Left hindlimb (tissue), 1 donor: ENCODE results near the gene NCOA3.
"Not testable (repeated sequence)": the region's sequence is repeated elsewhere in the genome, so short reads cannot be mapped to it uniquely, and the experiment has no call there.

Experiments used
- DNase-seq: peaks from one replicate; pipeline ENCODE4 v3.0.0-alpha.2; 2018

NCOA3 gene

DNA sequence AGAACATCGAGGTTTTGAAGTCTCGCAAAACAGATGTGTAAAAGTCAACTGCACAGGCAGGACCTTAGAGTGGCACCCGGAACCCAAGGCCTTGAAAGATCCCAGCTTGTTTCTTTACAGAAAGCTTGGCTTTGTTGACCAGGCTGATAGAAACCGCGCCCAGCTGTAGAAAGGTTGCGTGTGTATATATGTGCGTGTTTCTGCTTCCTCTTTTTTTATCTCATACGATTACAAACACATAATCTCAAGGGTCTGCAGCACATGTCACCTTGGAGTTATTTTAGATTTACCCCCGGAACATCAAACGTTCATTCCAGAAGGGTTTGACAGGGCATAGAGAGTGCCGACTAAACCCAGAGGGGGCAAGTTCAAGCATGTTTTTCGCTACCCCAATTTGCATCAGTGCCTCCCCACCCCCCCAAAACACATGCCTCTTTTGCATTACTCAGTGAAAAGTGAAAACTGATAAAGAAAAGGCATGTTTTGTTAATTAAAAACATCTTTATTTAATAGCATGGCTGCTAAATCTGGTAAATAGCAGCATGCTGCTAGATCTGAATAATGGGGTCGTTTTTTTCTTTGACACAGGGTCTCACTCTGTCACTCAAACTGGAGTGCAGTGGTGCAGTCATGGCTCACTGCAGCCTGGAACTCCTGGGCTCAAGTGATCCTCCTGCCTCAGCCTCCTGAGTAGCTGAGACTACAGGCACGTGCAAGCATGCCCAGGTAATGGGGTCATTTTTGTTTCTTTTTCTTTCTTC, 33.2 kb upstream of the NCOA3 start:
- DNase-seq: no peak

DNA sequence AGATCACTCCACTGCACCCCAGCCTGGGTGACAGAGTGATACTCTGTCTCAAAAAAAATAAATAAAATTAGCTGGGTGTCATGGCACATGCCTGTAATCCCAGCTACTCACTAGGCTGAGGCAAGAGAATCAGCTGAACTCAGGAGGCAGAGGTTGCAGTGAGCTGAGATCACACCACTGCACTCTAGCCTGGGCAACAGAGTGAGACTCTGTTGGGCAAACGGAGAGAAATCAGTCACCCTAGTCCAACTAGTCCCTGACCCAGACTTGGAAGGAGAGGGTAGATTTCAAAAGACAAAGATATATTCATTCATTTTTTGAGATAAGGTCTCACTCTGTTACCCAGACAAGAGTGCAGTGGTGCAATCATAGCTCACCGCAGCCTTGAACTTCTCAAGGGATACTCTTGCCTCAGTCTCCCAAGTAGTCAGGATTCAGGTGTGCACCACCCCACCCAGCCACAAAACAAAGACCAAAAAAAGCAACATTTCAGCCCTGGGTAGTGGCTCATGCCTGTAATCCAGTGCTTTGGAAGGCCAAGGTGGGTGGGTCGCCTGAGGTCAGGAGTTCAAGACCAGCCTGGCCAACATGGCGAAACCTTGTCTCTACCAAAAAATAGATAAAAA, 26.2 kb upstream of the NCOA3 start:
- DNase-seq: no peak

DNA sequence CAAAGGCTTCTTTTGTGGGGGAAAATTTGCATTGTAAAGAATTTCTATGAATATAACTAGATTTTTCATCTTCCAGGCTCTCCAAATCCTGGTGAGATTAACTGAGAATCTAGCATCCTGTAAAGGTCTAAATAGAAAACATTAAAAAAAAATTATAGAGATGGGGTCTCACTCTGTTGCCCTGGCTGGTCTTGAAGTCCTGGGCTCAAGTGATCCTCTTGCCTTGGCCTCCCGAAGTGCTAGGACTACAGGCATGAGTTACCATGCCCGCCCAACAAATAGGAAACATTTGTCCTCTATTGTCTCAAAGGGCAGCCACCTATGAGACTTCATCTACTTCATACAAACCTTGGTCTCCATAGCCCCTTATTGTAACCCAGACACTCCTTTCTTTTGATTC, 25.2 kb upstream of the NCOA3 start:
- no peak for DNase-seq

DNA sequence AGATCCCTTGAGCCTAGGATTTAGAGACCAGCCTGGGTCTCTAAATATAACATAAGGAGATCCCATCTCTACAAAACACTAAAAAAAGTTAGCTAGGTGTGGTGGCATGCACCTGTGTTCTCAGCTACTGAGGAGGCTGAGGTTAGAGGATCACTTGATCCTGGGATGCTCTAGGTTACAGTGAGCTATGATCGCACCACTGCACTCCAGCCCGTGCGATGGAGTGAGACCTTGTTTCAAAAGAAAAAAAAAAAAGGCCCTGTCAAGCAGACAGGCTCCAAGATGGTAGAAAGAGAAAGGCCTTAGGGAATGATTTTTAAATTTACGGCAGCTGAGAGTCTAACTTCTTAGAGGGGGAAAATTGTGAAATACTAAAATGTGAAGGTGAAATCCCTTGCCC, 22.6 kb upstream of the NCOA3 start:
- DNase-seq: no peak

DNA sequence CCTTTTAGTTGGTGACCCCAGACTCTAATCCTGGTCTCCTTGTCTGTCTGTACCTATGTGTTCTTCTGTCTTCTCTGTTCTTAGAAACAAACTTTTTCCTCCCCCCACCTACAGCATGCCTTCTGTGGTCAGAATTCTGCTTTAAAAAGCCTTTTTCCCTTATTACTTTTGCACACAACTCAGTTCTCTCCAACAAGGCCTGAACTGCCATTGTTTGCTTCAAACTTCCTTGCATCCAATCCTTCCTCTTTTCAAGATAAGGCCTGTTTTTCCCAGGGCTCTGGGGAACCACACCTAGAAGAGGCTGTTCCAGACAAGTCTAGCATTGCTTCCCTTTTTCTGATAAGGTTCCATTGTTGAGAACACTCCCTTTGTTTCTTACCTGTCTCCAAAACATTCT, 22.2 kb upstream of the NCOA3 start:
- no peak for DNase-seq

DNA sequence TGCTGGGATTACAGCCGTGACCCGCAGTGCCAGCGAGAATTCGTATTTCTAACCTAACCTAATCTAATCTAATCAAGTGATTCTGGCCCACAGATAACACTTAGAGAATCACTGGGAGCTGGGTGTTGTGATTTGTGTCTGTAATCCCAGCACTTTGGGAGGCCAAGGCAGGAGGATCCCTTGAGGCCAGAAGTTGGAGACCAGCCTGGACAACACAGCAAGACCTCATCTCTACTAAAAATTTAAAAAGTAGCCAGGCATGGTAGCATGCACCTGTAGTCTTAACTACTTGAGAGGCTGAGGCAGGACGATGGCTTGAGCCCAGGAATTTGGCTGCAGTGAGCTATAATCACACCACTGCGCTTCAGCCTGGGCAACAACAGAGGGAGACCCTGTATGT, 21.4 kb upstream of the NCOA3 start:
- DNase-seq: no peak

DNA sequence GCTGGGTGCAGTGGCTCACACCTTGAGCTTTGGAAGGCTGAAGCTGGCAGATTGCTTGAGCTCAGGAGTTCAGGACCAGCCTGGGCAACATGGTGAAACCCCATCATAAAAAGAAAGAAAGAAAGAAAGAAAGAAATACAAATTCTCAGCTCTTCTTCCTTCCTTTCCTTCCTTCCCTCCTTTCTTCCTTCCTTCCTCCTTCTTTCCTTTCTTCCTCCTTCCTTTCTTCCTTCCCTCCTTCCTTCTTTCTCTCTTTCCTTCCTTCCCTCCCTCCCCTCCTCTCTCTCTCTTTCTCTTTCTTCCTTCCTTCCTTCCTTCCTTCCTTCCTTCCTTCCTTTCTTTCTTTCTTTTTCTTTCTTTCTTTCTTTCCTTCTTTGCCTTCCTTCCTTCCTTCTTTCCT, 21.0 kb upstream of the NCOA3 start:
- no peak for DNase-seq

DNA sequence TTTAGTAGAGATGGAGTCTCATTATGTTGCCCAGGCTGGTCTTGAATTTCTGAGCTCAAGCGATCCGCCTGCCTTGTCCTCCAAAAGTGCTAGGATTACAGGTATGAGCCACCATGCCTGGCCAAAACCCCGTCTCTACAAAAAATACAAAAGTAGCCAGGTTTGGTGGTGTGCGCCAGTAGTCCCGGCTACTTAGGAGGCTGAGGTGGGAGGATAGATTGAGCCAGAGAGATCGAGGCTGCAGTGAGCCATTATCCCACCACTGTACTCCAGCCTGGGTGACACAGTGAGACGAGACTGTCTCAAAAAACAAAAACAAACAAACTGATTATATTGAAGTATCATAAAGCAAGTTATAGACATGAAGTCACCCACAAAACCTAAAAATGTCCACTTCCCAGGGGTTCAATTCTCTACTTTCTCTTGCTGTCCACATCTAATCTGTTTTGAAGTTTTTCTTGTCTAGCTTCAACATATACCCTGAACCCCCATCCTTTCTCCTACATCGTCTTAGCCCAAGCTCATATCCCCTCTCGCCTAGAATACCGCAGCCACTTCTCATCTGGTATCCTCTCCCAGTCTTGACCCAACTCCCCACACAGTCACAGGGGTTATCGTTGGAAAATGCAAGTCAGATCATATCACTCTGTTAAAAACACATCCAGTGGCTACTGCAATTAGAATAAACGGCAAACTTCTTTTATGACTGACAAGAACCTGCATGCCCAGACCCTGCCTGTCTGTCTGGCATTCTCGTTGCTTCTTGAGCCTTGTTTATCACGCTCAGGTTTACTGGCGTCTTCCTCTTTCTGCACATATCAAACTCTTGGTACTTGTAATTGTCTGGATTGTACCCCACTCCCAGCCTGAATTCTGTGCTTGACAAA, 20.1 kb upstream of the NCOA3 start:
- no peak for DNase-seq

DNA sequence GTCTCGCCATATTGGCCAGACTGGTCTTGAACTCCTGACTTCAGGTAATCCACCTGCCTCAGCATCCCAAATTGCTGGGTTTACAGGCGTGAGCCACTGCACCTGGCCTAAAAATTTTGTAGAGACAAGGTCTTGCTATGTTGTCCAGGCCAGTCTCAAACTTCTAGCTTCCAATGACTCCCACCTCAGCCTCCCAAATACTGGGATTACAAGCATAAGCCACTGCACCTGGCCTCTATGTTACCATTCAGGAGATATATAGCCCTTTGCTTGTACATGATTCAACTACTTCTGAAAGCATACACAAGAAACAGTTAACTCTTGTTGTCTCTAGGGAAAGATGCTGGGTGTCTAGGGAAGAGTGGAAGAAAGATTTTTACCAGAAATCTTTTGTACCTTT, 19.0 kb upstream of the NCOA3 start:
- DNase-seq: no peak

DNA sequence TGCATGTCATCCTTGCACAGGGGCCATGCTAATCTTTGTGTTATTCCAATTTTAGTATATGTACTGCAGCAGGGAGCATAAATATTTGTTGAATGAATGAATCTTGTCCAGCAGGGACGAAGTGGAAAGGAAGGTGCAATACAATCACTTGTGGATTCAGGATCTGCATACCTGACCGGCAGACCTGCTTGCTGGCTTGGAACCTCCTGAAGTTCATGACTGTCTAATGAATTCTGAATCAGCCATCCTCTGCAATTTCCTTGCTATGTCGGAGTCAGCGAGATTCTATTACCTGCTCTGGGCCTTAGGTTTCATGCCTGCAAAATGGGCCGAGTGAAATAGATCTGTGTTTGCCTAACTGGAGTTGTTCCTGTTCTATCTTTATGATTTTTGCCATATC, 17.4 kb upstream of the NCOA3 start:
- no peak for DNase-seq

DNA sequence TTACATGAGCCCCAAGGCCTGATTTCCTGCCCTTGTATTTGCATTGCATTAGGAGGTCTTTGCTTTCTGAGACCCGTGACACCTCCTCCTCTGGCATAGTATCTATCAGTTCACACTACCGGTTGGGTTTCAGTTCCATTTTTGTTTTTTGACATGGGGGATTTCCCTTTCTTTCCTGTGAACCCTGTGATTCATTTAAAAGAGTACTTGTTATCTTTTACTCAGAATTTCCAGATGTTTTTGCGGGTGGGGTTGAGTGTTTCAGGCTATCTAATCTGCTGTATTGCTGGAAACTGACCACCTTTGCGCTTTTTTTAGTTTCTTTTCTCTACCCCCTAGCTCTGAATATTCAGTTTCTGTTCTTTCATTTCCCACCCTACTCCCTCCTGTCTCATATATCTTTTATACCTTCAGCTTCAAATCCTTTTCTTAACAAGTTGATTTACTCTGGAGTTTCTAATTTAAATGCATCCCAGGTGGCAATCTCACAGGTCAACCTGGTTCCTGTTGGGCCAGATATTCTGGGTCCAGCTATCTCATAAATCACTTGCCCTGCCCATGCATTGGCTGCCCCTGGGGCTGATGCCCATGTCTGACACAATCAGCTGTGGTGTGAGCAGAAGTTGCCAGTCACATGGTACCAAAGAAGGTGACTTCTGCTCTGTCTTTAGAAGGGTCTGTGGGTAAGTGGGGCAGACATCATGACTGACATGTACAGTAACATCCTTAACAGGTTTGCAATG, 14.3 kb upstream of the NCOA3 start:
- DNase-seq: no peak

DNA sequence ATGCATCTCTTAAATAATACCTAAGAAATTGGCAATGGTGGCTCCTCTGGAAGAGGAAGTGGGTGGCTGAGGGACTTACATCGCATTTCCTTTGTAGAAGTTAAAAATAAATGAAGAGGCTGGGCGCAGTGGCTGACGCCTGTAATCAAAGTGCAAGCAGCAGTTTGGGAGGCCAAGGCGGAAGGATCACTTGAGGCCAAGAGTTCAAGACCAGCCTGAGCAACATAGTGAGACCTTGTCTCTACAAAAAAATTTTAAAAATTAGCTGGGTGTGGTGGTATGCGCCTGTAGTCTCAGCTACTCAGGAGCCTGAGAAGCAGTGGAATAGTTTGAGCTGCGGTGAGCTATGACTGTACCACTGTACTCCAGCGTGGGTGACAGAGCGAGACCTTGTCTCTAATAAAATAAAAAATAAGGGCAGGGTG, 12.2 kb upstream of the NCOA3 start:
- DNase-seq: no peak

DNA sequence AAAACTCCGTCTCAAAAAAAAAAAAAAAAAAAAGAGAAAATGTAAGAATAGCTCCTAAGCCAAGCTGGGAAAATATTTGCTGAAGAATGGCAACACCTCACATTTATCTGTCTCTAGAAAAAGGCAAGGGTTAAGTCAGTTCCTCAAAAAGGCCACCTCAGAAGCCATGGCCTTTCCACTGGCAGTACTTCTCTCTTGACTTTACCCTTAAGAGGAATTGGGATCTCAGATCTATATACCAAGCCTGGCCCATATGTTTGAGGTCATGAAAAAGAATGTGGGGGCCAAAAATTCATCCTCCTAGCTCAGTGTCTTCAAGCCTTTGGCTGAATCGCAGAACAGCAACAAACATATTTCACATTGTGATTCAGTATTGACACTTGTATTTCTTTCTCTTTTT, 10.9 kb upstream of the NCOA3 start:
- no peak for DNase-seq

DNA sequence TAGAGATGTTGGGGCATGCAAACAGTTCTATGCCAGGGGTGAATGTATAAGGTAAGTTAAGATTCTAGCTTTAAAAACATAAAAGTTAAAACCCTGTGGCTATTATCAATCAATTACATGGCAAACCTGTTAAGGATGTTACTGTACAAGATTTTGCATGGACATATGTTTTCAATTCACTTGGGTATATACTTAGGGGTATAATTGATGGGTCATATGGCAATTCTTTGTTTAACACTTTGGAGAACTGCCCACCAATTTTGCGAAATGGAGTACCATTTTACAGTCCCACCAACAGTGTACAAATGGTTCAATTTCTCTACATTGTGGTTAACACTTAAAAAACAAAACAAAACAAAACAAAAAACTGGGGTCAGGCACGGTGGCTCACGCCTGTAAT, 9.4 kb upstream of the NCOA3 start:
- DNase-seq: no peak

DNA sequence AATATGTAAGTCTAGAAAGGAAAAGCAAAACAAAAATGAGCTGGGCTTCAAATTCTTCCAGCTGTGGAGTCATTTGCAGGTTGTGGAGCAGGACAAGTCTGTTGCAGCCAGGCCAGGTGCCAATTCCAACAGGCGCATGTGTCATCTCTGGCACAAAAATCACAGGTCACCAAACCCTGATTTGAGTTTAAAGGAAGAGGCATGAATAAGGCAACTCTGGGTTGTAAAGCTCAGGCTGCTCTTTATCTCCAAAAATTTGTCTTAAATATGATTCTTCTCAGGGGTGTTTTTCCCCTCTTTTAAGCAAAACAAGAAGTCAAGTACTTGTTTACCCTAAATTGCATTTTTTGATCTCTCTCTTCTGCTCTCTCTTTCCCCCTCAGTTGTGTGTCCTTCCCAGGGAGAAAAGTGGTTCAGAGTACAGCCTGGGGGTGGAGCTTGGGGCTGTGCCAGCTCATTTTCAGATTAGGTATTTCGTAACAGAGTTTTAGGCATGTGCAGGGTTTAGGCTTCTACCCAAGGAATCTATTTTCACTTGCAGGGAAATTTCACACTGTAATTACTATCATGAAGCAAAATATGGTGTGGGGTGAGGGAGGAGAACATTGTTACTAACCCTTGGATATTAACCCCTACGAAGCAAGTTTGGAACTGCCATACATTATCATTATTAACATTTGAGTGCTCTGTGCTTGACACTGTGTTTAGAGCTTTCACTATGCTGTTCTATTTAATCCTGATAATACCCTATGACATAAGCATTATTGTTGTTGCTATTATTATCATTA, 8.3 kb upstream of the NCOA3 start:
- DNase-seq: peak; percentile 69

DNA sequence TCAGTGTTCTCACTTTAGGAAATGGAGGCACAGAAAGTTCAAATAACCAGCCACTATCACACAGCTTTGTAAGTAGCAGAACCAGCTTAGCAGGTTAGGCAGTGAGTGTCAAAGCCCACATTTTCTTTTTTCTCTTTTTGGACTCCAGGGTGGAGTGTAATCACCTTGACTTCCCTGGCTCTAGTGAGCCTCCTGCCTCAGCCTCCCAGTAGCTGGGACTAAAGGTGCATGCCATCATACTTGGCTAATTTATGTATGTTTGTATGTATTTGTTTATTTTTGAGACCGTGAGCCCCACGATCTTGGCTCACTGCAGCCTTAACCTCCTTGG, 7.8 kb upstream of the NCOA3 start:
- DNase-seq: no peak

DNA sequence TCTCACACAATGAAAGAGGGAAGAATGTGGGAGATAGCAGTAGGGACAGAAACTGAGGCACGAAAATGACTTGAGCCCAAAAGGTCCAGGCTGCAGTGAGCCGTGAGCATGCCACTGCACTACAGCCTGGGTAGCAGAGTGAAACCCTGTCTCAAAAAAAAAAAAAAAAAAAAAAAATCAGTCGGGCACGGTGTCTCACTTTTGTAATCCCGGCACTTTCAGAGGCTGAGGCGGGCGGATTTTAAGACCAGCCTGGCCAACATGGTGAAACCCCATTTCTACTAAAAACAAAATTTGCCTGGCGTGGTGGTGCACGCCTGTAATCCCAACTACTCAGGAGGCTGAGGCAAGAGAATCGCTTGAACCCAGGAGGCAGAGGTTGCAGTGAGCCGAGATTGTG, 7.1 kb upstream of the NCOA3 start:
- not testable (repeated sequence) for DNase-seq

DNA sequence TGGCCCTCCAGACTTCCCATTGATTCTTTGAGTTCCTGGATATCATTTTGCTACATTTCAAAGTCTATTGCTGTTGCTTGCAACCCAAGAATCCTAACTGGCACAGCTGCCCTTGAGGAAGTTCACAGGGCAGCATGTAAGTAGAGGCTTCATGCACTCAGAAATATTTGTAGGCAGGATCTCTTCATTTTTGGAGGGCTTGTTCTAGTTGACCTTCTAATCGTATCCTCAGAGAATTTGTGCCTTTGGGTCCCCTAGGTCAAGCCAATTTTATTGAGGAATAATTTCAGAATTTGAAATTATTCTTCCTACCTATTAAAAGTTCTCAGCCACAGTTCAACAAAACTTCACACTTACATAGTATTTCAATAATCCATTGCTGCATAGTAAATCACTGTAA, 5.6 kb upstream of the NCOA3 start:
- DNase-seq: no peak

DNA sequence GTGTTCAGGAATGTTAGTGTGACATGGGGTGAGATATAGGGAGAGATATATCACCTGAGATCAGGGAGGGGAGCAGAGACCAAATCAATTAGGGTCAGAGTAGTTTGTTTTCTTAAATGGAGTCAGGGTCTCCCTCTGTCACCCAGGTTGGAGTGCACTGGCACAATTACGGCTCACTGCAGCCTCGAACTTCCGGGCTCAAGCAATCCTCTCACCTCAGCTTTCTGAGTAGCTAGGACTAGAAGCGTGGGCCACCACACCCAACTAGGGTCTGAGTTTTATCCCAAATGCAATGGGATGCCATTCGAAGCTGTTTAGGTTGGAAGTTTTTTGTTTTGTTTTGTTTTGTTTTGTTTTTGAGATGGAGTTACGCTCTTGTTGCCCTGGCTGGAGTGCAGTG, 3.1 kb upstream of the NCOA3 start:
- no peak for DNase-seq

DNA sequence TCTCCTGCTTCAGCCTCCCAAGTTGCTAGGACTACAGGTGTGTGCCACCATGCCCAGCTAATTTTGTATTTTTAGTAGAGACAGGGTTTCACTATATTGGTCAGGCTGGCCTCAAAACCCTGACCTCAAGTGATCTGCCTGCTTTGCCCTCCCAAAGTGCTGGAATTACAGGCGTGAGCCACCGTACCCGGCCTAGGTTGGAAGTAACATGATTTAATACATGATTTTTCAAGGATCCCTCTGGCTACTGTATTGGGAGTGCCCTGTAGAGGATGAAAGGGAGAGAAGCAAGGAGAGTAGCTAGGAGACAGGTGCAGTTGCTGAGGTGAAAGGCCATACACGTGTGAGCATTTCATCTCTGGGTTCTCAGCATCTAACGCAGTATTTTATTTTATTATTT, 2.6 kb upstream of the NCOA3 start:
- no peak for DNase-seq

DNA sequence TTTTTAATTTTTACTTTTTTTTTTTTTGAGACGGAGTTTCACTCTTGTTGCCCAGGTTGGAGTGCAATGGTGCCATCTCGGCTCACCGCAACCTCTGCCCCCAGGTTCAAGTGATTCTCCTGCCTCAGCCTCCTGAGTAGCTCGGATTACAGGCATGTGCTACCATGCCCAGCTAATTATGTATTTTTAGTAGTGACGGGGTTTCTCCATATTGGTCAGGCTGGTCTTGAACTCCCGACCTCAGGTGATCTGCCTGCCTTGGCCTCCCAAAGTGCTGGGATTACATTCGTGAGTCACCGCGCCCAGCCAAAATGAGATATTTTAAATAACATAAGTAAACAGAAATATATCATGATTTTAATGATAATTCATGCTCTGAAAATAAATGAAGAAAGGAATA, 1.6 kb upstream of the NCOA3 start:
- DNase-seq: not testable (repeated sequence)

DNA sequence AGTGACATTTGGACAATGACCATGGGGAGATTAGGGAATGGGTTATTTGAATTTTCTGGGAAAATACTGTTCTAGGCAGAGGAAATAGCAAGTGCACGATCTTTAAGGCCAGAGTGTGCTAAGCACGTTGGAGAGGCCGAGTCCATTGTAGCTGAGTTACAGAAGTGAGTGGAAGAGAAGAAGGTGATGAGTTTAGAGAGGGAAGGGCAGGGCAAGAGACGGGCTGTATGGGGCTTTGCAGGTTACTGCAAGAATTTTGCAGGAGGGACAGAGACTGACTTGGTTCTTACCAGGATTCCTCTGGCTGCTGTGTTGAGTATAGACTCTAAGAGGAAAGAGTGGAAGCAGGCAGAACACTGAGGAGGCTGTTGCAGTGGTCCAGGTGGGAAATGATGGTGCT, 1.1 kb upstream of the NCOA3 start:
- no peak for DNase-seq

DNA sequence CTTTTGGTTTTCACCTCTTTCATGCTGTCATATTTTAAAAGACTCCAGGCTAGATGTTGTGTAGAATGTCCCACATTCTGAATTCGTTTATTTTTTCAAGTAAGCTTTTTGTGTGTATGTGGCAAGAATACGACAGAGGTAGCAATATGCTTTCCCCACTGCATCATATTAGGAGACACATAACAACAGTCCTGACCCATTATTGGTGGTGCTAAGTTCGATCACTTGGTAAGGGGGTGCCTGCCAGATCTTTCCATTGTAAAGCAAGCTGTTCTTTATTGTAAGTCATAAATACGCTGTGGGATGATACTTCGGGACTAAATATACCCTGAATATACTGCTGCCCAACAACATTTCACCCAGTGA, 588 bp upstream of the NCOA3 start:
- DNase-seq: no peak
